Choroid plexus epithelial cell (primary cell): ENCODE results near the gene ELMO1.

Experiments used
- DNase-seq: peaks from one replicate; pipeline ENCODE4 v3.0.0-alpha.2; 2010; ENCODE audit warnings: low read depth
- H3K4me3 ChIP-seq: 2 replicates; pipeline ENCODE4 v1.5.1; 2011; ENCODE audit warnings: low read depth, mild to moderate bottlenecking, control low read depth, low read length, moderate library complexity
- CTCF ChIP-seq: conservative IDR thresholded peaks from 2 replicates; pipeline ENCODE4 v1.5.1; 2011; ENCODE audit warnings: low read depth, mild to moderate bottlenecking, control low read depth, inconsistent platforms, low read length, moderate library complexity

Gene ELMO1

GRCh38 chr7:37045681-37046179 lies 402.9 kb downstream of the ELMO1 start:
- no peak for TF ChIP-seq CTCF
- no peak for DNase-seq
- no peak overlapping the region for H3K4me3 ChIP-seq

- no peak for TF ChIP-seq CTCF
- H3K4me3 ChIP-seq, result no peak overlapping the region
- no peak for DNase-seq
These were observed 407.2 kb downstream of the ELMO1 start for GRCh38 chr7:37041461-37041860.

- no peak for TF ChIP-seq CTCF
- no peak for DNase-seq
- H3K4me3 ChIP-seq, result no peak overlapping the region
These were observed 408.3 kb downstream of the ELMO1 start for GRCh38 chr7:37040330-37040729.

GRCh38 chr7:37039131-37039749 lies 409.4 kb downstream of the ELMO1 start:
- no peak for DNase-seq
- TF ChIP-seq CTCF, result no peak
- no peak overlapping the region for H3K4me3 ChIP-seq

GRCh38 chr7:37038706-37039105 lies 410.0 kb downstream of the ELMO1 start:
- H3K4me3 ChIP-seq, result no peak overlapping the region
- no peak for DNase-seq
- TF ChIP-seq CTCF, result no peak

- TF ChIP-seq CTCF, result no peak
- no peak overlapping the region for H3K4me3 ChIP-seq
- DNase-seq, result no peak
These were observed 411.4 kb downstream of the ELMO1 start for GRCh38 chr7:37037286-37037685.

- no peak for TF ChIP-seq CTCF
- no peak for DNase-seq
These were observed 413.0 kb downstream of the ELMO1 start for GRCh38 chr7:37035631-37036030.

More at GRCh38 chr7:37035631-37036030, 413.0 kb downstream of the ELMO1 start:
- no peak overlapping the region for H3K4me3 ChIP-seq
